Astrocyte (in vitro differentiated cells and primary cell): Measurements from ENCODE around the gene MRPL4.

ENCODE experiments used
- CTCF ChIP-seq: IDR thresholded peaks from 2 replicates; pipeline ENCODE4 v1.5.1; 2011; ENCODE audit warnings: low read depth, mild to moderate bottlenecking, inconsistent platforms, low read length, moderate library complexity; ENCODE audit not compliant: insufficient read depth
- EZH2 ChIP-seq: IDR thresholded peaks from 2 replicates; pipeline ENCODE4 v1.6.1; 2012; ENCODE audit warnings: mild to moderate bottlenecking, low read length, inconsistent platforms; ENCODE audit not compliant: insufficient read depth

GRCh38 chr19:10214784-10215183, 37.2 kb upstream of the MRPL4 start:
- TF ChIP-seq CTCF (no peak), EZH2 (no peak)
